Osteocyte (in vitro differentiated cells): ENCODE measurements around the gene SLC6A6. TPM values are rescaled to one million over a fixed set of nuclear protein-coding genes. Genes with fewer than 3 reads are reported as not detected.

Experiments used
- DNase-seq: peaks from one replicate; pipeline ENCODE4 v3.0.0; 2021; ENCODE audit warnings: mixed read lengths; ENCODE audit not compliant: unreplicated experiment; ENCODE audit errors: extremely low spot score
- H3K27ac Mint-ChIP-seq: one replicate; pipeline ENCODE4 v1.8.0; 2021; ENCODE audit warnings: mild to moderate bottlenecking, mixed read lengths; ENCODE audit not compliant: unreplicated experiment
- H3K27me3 Mint-ChIP-seq: one replicate; pipeline ENCODE4 v1.8.0; 2021; ENCODE audit warnings: mixed read lengths; ENCODE audit not compliant: unreplicated experiment
- H3K36me3 Mint-ChIP-seq: one replicate; pipeline ENCODE4 v1.8.0; 2021; ENCODE audit warnings: mixed read lengths; ENCODE audit not compliant: unreplicated experiment
- H3K4me1 Mint-ChIP-seq: one replicate; pipeline ENCODE4 v1.8.0; 2021; ENCODE audit warnings: mixed read lengths; ENCODE audit not compliant: unreplicated experiment
- H3K4me3 Mint-ChIP-seq: one replicate; pipeline ENCODE4 v1.8.0; 2021; ENCODE audit warnings: mild to moderate bottlenecking, moderate library complexity, mixed read lengths; ENCODE audit not compliant: unreplicated experiment
- H3K9me3 Mint-ChIP-seq: one replicate; pipeline ENCODE4 v1.8.0; 2021; ENCODE audit warnings: mixed read lengths; ENCODE audit not compliant: unreplicated experiment
- CTCF ChIP-seq: fragments of 200-600 bp; sonication (generic); IDR thresholded peaks from 2 replicates; pipeline ENCODE4 v1.5.0; 2021; ENCODE audit warnings: antibody characterized with exemption, mild to moderate bottlenecking, moderate library complexity
- total RNA-seq: library from RNA; stranded (reverse); gene quantifications from 2 replicates; pipeline ENCODE4 v1.2.1, GENCODE V29; 2021

The SLC6A6 gene
- total RNA-seq, 1 donor from 2014 or later = 41.9 TPM

GRCh38 chr3:14360123-14360881, 42.1 kb upstream of the SLC6A6 start:
- H3K4me3 Mint-ChIP-seq = no peak overlapping the region
- DNase-seq = no peak
- no peaks in the 10 kb centered on the region for H3K9me3 Mint-ChIP-seq
- no peaks in the 10 kb centered on the region for H3K36me3 Mint-ChIP-seq
- H3K27ac Mint-ChIP-seq = peak overlapping the region; percentile 75
- H3K4me1 Mint-ChIP-seq = peaks cover 55% of the 10 kb centered on the region
- TF ChIP-seq CTCF = no peak
- H3K27me3 Mint-ChIP-seq = no peaks in the 10 kb centered on the region

GRCh38 chr3:14361068-14361677, 41.2 kb upstream of the SLC6A6 start:
- H3K36me3 Mint-ChIP-seq = no peaks in the 10 kb centered on the region
- DNase-seq = no peak
- H3K4me1 Mint-ChIP-seq = peaks cover 55% of the 10 kb centered on the region
- H3K4me3 Mint-ChIP-seq = no peak overlapping the region
- no peaks in the 10 kb centered on the region for H3K27me3 Mint-ChIP-seq
- peak overlapping the region; percentile 75 for H3K27ac Mint-ChIP-seq
- TF ChIP-seq CTCF = no peak
- H3K9me3 Mint-ChIP-seq = no peaks in the 10 kb centered on the region

GRCh38 chr3:14362890-14363289, 39.5 kb upstream of the SLC6A6 start:
- Mint-ChIP-seq H3K9me3 (no peaks in the 10 kb centered on the region), H3K27ac (no peak overlapping the region), H3K27me3 (no peaks in the 10 kb centered on the region), H3K4me1 (peaks cover 54% of the 10 kb centered on the region), H3K4me3 (no peak overlapping the region), H3K36me3 (no peaks in the 10 kb centered on the region)
- DNase-seq = no peak
- TF ChIP-seq CTCF = no peak

GRCh38 chr3:14363379-14363778, 39.0 kb upstream of the SLC6A6 start:
- Mint-ChIP-seq H3K27me3 (no peaks in the 10 kb centered on the region), H3K36me3 (no peaks in the 10 kb centered on the region), H3K27ac (no peak overlapping the region), H3K9me3 (no peaks in the 10 kb centered on the region), H3K4me1 (peaks cover 51% of the 10 kb centered on the region), H3K4me3 (no peak overlapping the region)
- TF ChIP-seq CTCF = no peak
- DNase-seq = no peak

- Mint-ChIP-seq H3K4me3 (no peak overlapping the region), H3K36me3 (no peaks in the 10 kb centered on the region), H3K4me1 (peaks cover 45% of the 10 kb centered on the region), H3K9me3 (no peaks in the 10 kb centered on the region), H3K27ac (peak overlapping the region; percentile 45), H3K27me3 (no peaks in the 10 kb centered on the region)
- TF ChIP-seq CTCF = no peak
- DNase-seq = no peak
Measured at GRCh38 chr3:14363991-14364390, 38.4 kb upstream of the SLC6A6 start.
